ENCODE results near the gene CBLC. TPM values are rescaled to one million over a fixed set of nuclear protein-coding genes. Genes with fewer than 3 reads are reported as not detected.
"Not testable (repeated sequence)": the region's sequence is repeated elsewhere in the genome, so short reads cannot be mapped to it uniquely, and the experiment has no call there.

CBLC gene
- total RNA-seq, 6 experiments from 2014 or later: not detected

GRCh38 chr19:44772959-44773358 is 4.7 kb upstream of the CBLC start:
- TF ChIP-seq CTCF (IDR thresholded peaks at IDR 0.05): no peak
- H3K4me3 Mint-ChIP-seq: no peak overlapping the region
- 0 out of 2 replicates have a peak overlapping the region, but pooled peaks have one; percentile 24 for H3K27ac Mint-ChIP-seq
- no peaks in the 10 kb centered on the region for H3K27me3 Mint-ChIP-seq (ENCODE audit: insufficient read depth)
- no peaks in the 10 kb centered on the region for H3K9me3 Mint-ChIP-seq
- H3K36me3 Mint-ChIP-seq (ENCODE audit: low read depth): no peaks in the 10 kb centered on the region; the same call in 1 of the 2 replicates
- H3K4me1 Mint-ChIP-seq (ENCODE audit: low read depth): peaks cover 40% of the 10 kb centered on the region
- no peak for DNase-seq

- Mint-ChIP-seq H3K36me3 (ENCODE audit: low read depth) (no peaks in the 10 kb centered on the region; the same call in 1 of the 2 replicates), H3K4me1 (ENCODE audit: low read depth) (peaks cover 34% of the 10 kb centered on the region), H3K9me3 (no peaks in the 10 kb centered on the region), H3K4me3 (no peak overlapping the region), H3K27me3 (ENCODE audit: insufficient read depth) (no peaks in the 10 kb centered on the region), H3K27ac (no peak overlapping the region)
- DNase-seq: no peak
- TF ChIP-seq CTCF (IDR thresholded peaks at IDR 0.05): no peak
Measured at GRCh38 chr19:44775676-44776240, 1.9 kb upstream of the CBLC start.

- no peaks in the 10 kb centered on the region; the same call in 1 of the 2 replicates for H3K36me3 Mint-ChIP-seq (ENCODE audit: low read depth)
- no peaks in the 10 kb centered on the region for H3K9me3 Mint-ChIP-seq
- no peak overlapping the region for H3K4me3 Mint-ChIP-seq
- TF ChIP-seq CTCF (IDR thresholded peaks at IDR 0.05): no peak
- H3K27me3 Mint-ChIP-seq (ENCODE audit: insufficient read depth): no peaks in the 10 kb centered on the region
- H3K27ac Mint-ChIP-seq: no peak overlapping the region
- DNase-seq: no peak
- H3K4me1 Mint-ChIP-seq (ENCODE audit: low read depth): peaks cover 30% of the 10 kb centered on the region
Measured at GRCh38 chr19:44776402-44777096, 1.1 kb upstream of the CBLC start.

GRCh38 chr19:44779150-44779549 is 1.5 kb downstream of the CBLC start:
- no peak for TF ChIP-seq CTCF (IDR thresholded peaks at IDR 0.05)
- DNase-seq: no peak
- H3K27ac Mint-ChIP-seq: no peak overlapping the region
- no peaks in the 10 kb centered on the region for H3K27me3 Mint-ChIP-seq (ENCODE audit: insufficient read depth)
- H3K4me1 Mint-ChIP-seq (ENCODE audit: low read depth): peaks cover 11% of the 10 kb centered on the region
- no peaks in the 10 kb centered on the region for H3K9me3 Mint-ChIP-seq
- no peaks in the 10 kb centered on the region; the same call in 1 of the 2 replicates for H3K36me3 Mint-ChIP-seq (ENCODE audit: low read depth)
- no peak overlapping the region for H3K4me3 Mint-ChIP-seq

GRCh38 chr19:44781694-44782093 is 4.0 kb downstream of the CBLC start:
- H3K4me1 Mint-ChIP-seq (ENCODE audit: low read depth); DNase-seq; H3K27ac Mint-ChIP-seq; H3K9me3 Mint-ChIP-seq; H3K36me3 Mint-ChIP-seq (ENCODE audit: low read depth); H3K27me3 Mint-ChIP-seq (ENCODE audit: insufficient read depth); H3K4me3 Mint-ChIP-seq: not testable (repeated sequence)

DNA sequence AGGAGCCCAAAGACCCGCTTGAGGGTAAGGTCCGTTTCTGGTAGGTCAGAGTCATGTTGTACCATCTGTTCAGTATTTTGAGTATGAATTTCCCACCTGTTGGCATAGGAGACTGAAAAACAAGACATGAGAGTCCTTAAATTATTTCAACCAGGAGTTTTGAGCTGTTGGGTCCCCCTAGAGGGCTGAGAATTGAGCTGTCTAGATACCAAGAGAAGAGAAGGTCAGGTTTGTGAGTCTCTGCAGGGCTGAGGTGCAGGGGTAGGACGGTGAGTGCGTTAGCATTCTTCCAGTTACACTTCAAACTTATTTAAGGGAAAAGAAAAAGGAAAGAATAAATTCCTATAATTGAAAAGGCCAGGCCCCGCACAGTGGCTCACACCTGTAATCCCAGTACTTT is 5.0 kb downstream of the CBLC start:
- Mint-ChIP-seq H3K27me3 (ENCODE audit: insufficient read depth) (no peaks in the 10 kb centered on the region), H3K36me3 (ENCODE audit: low read depth) (no peaks in the 10 kb centered on the region), H3K4me1 (ENCODE audit: low read depth) (peaks cover 7% of the 10 kb centered on the region), H3K4me3 (no peak overlapping the region), H3K27ac (no peak overlapping the region), H3K9me3 (no peaks in the 10 kb centered on the region)
- TF ChIP-seq CTCF (IDR thresholded peaks at IDR 0.05): no peak
- no peak for DNase-seq

All from HFFc6 (cell line).